Posterior vena cava (tissue), 2 donors: ENCODE measurements around the gene MPHOSPH8. TPM values are rescaled to one million over a fixed set of nuclear protein-coding genes. Genes with fewer than 3 reads are reported as not detected.
"Not testable (repeated sequence)": the region's sequence is repeated elsewhere in the genome, so short reads cannot be mapped to it uniquely, and the experiment has no call there.

Experiments used
- DNase-seq: peaks from one replicate; pipeline ENCODE4 v3.0.0-alpha.2; 2020; ENCODE audit warnings: low spot score
- intact Hi-C, 2 donors: fragments of 100-400 bp; cut with DNase I; formaldehyde crosslinking; loops; one replicate each; pipeline versions ENCODE4 v1.14.1 to v1.14.2; 2022 to 2023
- total RNA-seq, 2 donors: library from RNA; stranded (reverse); fragmentation: NEBNext Ultra II Directional; extraction: Animal tissue kit (Norgen Biotek cat#: 25700); gene quantifications; one replicate each; pipeline ENCODE4 v1.2.1, GENCODE V29; 2021
- donor health status: DM: yes; HTN: yes; CAD: no.
- donor health status: DM: yes; HTN: yes; CAD: no.

The MPHOSPH8 gene
- total RNA-seq, 2 donors from 2014 or later = 28.0 to 30.1 TPM

GRCh38 chr13:19673473-19674430, 40.3 kb downstream of the MPHOSPH8 start:
- intact Hi-C loops = no loop called here
- DNase-seq = no peak

GRCh38 chr13:19674898-19675297, 41.4 kb downstream of the MPHOSPH8 start:
- intact Hi-C loops = no loop called here
- no peak for DNase-seq

DNA sequence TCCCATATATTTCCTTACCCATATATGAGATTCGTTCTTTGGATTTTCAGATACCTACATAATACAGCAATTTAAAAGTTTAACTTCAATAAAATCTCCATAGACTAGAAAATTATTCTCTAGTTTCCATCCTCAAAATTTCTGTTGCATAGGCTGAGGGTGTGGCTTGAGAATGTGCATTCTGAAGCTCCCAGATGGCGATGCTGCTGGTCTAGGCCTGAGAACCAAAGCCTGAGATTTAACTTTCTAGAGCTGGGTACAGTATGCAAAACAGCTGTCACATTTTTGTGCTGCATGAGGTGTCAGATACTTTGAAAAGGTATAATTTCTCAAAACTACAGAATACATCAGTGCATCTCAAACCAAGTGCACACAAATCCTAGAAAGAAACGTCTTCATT, 42.7 kb downstream of the MPHOSPH8 start:
- DNase-seq = no peak
- intact Hi-C loops = no loop called here

DNA sequence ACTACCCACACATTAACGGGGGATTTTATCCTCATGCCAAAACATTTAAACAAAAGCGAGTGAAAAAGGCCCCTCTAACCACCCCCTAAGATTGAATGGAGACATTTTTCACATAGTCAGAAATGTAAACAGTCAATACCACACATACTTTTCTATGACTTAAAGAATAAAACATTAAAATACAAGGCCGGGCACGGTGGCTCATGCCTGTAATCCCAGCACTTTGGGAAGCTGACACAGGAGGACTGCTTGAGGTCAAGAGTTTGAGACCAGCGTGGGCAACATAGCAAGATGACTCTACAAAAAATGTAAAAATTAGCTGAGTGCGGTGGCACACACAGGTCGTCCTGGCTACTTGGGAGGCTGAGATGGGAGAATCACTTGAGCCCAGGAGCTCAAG, 47.3 kb downstream of the MPHOSPH8 start:
- DNase-seq = no peak
- intact Hi-C loops = loop anchor here in 1 of 2 donors (5.0 kb wide), 1 partner anchor 1292 kb away; no protein-coding TSS in a partner anchor

GRCh38 chr13:19681517-19681916, 48.1 kb downstream of the MPHOSPH8 start:
- no peak for DNase-seq
- intact Hi-C loops = loop anchor here in 1 of 2 donors (5.0 kb wide), 1 partner anchor 1291 kb away; no protein-coding TSS in a partner anchor

DNA sequence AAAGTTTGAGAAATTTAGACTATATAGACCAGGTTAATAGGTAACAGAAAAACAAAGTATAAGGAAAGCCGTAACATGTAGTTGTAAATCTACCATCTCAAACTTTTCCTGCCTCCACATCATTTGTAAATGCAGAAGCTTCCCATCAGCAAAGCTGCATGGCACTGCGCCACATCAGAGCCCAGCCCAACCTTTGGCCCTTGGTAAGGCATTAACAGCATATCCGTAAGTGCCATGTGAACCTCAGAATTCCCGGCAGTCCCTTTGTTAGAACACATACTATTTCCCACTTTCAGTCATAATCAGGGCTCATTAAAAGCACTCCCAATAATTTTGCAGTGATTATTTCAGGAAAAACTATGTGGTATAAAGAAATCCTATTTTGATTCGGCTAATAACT, 51.6 kb downstream of the MPHOSPH8 start:
- DNase-seq = no peak
- intact Hi-C loops = no loop called here

GRCh38 chr13:19685437-19685836, 52.0 kb downstream of the MPHOSPH8 start:
- no peak for DNase-seq
- intact Hi-C loops = no loop called here

DNA sequence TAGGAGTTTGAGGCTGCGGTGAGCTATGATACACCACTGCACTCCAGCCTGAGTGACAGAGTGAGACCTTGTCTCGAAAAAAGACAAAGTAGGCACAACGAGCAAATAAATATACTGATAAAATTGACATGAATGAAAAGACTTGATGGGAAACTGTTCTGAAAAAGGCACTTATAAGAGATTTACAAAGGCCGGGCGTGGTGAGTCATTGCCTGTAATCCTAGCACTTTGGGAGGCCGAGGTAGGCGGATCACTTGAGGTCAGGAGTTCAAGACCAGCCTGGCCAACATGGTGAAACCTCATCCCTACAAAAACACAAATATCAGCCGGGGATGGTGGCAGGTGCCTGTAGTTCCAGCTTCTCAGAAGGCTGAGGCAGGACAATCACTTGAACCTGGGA, 58.0 kb downstream of the MPHOSPH8 start:
- DNase-seq, intact Hi-C loops: not testable (repeated sequence)

GRCh38 chr13:19695428-19695827, 62.0 kb downstream of the MPHOSPH8 start:
- intact Hi-C loops = no loop called here
- no peak for DNase-seq

GRCh38 chr13:19695829-19696228, 62.4 kb downstream of the MPHOSPH8 start:
- no peak for DNase-seq
- intact Hi-C loops = no loop called here

- intact Hi-C loops, DNase-seq: not testable (repeated sequence)
Measured at GRCh38 chr13:19700963-19701362, 67.5 kb downstream of the MPHOSPH8 start.

- intact Hi-C loops, DNase-seq: not testable (repeated sequence)
Measured at GRCh38 chr13:19701619-19702018, 68.2 kb downstream of the MPHOSPH8 start.

DNA sequence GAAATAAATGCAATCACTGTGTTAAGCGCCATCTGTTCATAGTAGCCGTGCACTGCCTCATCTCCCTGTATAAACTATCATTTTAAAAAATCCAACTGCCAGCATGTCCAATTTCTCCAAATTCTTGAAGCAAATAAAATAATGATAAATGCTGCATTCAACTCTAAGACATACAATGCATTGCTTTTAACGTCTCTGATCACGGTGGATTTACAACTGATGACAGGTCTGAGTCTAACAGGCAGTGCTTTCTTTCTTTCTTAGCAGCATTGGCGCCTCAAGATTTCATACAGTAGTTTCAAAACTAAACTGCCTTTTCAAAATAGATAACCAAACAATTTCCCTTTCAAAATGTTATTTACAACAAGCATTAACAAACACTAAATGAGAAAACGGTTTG, 70.8 kb downstream of the MPHOSPH8 start:
- DNase-seq, intact Hi-C loops: not testable (repeated sequence)

- DNase-seq, intact Hi-C loops: not testable (repeated sequence)
Measured at GRCh38 chr13:19709039-19709438, 75.6 kb downstream of the MPHOSPH8 start.

GRCh38 chr13:19709782-19710181, 76.3 kb downstream of the MPHOSPH8 start:
- intact Hi-C loops, DNase-seq: not testable (repeated sequence)

- intact Hi-C loops = no loop called here
- no peak for DNase-seq
Measured at GRCh38 chr13:19713186-19713965, 79.9 kb downstream of the MPHOSPH8 start.

GRCh38 chr13:19720039-19720438, 86.6 kb downstream of the MPHOSPH8 start:
- intact Hi-C loops = no loop called here
- DNase-seq = no peak
